LHCN-M2 (cell line): ENCODE results near the gene GAL3ST2. TPM values are rescaled to one million over a fixed set of nuclear protein-coding genes. Genes with fewer than 3 reads are reported as not detected.
"Not testable (repeated sequence)": the region's sequence is repeated elsewhere in the genome, so short reads cannot be mapped to it uniquely, and the experiment has no call there.

ENCODE experiments used
- DNase-seq: peaks from one replicate; pipeline ENCODE4 v3.0.0-alpha.2; 2012; ENCODE audit warnings: low read depth
- total RNA-seq: library from RNA; depleted of rRNA; stranded (reverse); fragments of >200 nt; gene quantifications from 2 replicates; pipeline ENCODE4 v1.2.3, GENCODE V29; 2014

Gene GAL3ST2
- total RNA-seq, 1 experiment from 2014 or later: not detected

GRCh38 chr2:241746084-241746483, 30.5 kb upstream of the GAL3ST2 start:
- no peak for DNase-seq

DNA sequence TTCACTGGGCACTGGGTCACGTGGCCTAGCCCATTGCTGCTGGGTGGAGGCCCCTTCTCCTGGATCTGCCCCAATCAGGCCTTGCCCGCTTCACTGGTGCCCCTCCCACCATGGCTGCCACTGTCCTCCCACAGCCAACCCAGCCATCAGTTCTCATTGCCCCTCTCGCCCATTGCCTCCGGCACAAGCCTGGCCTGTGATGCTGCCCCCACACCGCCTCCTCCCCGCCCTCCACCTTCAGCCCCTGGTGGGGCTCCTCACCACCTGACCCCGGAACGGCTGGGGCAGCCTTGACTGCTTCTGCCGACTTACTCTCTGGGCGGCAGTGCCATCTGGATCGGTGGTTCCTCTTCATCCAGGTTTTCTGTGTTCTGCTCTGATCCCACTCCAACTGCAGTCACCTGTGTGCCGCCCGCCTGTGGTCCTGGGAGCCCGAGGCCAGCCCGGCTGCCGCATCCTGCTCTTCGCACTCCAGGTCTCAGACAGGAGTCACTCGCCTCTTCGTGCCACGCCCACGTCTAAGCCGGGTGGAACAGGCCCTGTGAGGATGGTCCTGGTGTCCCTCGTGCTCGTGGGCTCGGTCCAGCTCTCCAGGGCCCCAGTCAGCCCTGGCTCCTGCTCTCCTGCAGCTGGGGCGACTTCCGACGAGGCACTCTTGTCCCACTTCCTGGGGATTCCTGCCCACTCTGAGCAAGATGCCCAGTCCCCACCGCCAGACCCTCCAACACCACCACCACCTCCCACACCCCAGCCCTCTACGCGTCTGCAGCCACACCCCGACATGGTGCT, 28.0 kb upstream of the GAL3ST2 start:
- DNase-seq: no peak

GRCh38 chr2:241750076-241750840, 26.4 kb upstream of the GAL3ST2 start:
- DNase-seq: no peak

DNA sequence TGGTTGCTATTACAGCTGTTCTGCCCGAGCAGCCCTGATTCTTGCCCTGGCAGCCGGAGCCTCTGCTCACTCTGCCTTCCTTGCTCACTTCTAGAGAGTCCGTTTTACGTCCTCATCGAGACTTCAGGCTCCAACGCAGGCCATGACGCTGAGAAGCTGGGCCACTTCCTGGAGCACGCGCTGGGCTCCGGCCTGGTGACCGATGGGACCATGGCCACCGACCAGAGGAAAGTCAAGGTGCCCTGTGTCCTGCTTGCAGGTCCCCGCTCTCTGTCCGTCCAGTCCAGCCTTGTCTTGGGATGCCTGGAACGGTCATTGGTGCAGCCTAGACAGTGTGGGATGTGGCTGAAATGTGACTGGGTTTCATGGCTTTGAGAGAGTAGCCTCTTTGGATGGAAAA, 25.5 kb upstream of the GAL3ST2 start:
- no peak for DNase-seq

- DNase-seq: no peak
Measured at GRCh38 chr2:241751776-241752175, 24.8 kb upstream of the GAL3ST2 start.

DNA sequence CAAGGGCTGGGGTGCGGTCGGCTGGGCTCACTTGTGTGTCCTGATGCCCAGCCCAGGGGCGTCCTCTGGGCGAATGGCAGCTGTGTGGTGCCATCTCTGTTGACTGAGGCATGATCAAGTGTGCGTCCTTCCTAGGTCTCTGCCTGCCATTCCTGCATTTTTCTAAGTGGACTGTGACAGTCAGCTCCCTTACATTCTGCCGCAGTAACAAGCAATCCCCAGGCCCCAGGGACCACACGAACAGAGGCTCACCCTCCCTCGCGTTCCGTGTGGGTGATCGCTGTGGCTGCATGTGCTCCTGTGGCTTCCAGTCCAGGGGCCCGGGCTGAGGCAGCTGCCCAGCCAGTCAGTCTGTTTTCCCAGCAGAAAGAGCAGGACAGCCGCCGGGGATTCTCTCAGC, 24.4 kb upstream of the GAL3ST2 start:
- no peak for DNase-seq

- DNase-seq: no peak
Measured at GRCh38 chr2:241752689-241753276, 23.8 kb upstream of the GAL3ST2 start.

DNA sequence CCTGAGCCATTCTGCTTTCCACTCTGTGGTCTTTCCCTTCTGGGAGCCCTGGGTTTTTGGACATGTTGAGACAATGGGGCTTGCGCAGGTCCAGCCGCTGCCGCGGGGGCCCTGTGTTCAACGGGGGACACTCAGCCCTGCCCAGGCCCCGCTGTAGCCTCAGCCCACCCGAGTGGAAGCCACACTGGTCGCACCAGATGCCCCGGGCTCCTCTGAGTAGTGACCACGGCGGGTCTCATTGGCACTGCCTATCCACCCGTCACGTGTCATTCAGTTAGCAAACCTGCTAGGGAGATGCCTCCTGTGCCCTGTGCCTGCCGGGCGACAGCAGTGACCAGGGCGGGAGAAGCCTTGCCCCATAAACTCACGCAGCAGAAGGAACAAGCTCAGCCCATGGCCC, 23.1 kb upstream of the GAL3ST2 start:
- no peak for DNase-seq

DNA sequence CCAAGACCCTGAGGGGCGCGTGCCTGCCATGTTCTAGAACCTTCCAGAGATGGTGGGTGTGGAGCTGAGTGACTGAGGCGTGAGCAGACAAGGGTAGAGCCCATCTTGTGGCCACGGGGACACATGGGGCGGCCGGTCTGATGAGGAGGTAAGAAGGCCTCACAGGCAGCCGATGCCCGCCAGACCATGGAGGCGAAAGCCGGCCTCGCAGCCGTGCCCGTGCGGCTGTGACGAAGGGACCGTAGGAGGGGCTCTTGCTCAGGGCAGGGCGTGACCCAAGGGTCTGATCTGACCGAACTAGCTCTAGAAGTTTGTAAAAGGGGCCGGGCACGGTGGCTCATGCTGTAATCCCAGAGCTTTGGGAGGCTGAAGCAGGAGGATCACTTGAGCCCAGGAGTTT, 22.6 kb upstream of the GAL3ST2 start:
- no peak for DNase-seq

GRCh38 chr2:241755166-241755565, 21.5 kb upstream of the GAL3ST2 start:
- DNase-seq: no peak

DNA sequence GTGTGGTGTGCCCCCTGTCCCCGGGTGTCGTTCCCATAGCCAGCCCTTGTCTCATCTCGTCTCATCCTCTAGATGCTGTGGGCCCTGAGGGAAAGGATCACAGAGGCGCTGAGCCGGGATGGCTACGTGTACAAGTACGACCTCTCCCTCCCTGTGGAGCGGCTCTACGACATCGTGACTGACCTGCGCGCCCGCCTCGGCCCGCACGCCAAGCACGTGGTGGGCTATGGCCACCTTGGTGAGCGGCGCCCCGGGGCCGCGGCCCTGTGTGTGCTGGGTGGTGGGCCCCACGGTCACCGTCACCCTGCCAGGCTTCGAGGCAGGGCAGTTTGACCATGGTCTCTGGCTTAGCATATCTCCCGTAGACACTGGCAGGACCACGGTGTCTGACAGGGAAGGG, 20.8 kb upstream of the GAL3ST2 start:
- no peak for DNase-seq

DNA sequence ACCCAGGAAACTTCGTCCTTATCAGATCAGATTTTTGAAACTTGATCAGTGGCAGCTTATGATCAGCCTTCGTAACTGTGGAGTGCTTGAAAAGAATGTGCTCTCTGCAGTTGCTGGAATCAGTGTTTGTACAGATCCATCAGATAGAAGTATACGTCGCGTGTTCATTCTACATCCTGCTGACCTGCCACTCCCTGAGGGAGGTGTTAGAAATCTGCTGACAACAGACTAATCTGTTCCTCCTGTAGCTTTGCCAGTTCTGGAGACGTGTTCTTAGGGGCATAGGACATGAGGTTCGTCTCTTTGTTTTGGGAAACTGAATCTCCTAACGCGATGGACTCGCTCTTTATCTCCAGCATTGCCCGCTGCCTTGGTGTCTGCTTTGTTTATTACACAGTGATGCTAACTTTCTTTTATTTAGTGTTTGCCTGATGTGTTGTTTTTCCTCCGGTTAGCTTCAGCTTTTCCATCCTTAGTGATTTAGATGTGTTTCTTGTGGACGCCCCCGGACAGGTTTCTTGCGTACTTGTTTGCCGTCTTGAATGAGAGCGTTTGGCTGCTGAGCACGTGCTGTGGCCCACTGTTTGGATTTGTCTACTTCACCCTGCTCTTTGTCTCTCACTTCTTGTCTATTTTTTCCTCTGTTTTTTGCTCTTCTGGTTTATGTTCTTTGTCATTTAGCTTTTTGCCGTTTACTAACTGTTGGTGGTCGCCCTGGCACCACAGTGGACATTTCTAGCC, 17.4 kb upstream of the GAL3ST2 start:
- DNase-seq: no peak

GRCh38 chr2:241759893-241760292, 16.7 kb upstream of the GAL3ST2 start:
- DNase-seq: not testable (repeated sequence)

DNA sequence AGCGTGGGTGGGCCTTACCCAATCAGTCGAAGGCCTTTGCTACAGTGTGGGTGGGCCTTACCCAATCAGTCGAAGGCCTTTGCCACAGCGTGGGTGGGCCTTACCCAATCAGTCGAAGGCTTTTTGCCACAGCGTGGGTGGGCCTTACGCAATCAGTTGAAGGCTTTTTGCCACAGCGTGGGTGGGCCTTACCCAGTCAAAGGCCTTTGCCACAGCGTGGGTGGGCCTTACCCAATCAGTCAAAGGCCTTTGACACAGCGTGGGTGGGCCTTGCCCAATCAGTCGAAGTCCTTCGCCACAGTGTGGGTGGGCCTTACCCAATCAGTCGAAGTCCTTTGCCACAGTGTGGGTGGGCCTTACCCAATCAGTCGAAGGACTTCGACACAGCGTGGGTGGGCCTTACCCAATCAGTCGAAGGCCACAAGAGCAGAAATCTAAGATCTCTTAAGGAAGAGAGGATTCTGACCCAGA, 16.3 kb upstream of the GAL3ST2 start:
- DNase-seq: no peak

GRCh38 chr2:241762321-241762932, 14.2 kb upstream of the GAL3ST2 start:
- DNase-seq: no peak

DNA sequence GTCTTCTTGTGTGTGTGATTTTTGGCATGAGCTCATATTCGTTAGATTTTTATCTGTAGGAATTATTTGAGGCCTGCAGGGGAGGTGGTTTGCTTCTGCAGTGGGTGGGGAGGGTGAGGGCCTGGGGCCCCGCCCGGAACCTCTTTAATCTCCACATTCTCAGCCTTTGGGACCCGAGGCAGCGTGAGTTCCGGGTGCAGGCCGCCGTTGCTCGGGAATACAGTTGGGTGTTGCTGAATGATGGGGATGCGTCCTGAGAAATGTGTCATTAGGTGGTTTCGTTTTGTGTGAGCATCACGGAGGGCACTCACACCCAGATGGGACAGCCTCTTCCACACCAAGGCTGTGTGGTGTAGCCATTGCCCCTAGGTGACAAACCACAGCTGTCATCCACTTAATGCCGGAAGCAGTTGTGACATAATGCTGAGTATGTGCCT, 13.7 kb upstream of the GAL3ST2 start:
- no peak for DNase-seq

- DNase-seq: no peak
Measured at GRCh38 chr2:241763551-241764274, 12.9 kb upstream of the GAL3ST2 start.

DNA sequence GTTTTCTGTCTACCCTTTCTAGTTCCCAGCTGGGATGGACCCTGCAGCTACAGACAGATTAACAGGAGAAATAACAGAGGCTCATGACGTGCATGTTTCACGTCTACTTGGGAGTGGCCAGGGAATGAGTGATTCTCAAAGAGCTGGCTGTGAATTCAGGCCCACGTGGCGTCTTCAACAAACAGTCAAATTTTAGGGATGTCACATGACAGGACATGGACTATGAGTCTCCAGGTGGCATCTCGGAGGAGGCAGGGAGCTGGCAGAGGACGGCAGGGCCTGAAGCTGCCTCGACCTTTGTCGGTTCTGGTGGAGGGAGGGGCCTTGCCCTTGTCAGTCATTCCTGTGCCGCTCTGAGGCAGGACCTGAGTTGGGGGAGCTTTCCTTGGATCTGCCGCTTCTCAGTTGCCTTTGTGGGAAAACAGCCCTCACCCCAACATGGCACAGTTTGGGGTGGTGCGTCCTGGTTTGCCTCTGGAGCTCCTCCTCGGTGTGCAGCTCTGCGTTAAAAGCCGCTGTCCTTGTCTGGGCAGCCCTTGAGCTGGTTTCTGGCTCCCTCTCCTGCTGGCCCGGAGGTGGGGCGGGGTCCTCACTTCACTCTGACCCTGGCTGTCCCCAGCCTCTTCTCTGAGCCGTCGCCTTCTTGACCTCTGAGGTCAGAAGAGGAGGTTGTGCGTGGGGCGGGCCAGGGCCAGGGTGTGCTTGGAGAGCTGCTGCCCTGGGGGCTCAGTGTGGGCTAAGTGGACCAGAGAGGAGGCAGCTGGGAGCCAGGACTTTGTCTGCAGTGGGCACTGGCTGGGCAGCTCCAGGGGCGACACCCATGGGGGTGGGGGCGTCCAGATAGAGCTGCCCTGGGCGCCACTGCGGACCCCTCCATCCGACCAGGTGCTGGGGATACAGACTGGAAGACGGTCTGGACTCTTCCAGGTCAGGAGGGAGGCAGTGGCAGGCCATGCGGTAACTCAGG, 12.1 kb upstream of the GAL3ST2 start:
- no peak for DNase-seq

DNA sequence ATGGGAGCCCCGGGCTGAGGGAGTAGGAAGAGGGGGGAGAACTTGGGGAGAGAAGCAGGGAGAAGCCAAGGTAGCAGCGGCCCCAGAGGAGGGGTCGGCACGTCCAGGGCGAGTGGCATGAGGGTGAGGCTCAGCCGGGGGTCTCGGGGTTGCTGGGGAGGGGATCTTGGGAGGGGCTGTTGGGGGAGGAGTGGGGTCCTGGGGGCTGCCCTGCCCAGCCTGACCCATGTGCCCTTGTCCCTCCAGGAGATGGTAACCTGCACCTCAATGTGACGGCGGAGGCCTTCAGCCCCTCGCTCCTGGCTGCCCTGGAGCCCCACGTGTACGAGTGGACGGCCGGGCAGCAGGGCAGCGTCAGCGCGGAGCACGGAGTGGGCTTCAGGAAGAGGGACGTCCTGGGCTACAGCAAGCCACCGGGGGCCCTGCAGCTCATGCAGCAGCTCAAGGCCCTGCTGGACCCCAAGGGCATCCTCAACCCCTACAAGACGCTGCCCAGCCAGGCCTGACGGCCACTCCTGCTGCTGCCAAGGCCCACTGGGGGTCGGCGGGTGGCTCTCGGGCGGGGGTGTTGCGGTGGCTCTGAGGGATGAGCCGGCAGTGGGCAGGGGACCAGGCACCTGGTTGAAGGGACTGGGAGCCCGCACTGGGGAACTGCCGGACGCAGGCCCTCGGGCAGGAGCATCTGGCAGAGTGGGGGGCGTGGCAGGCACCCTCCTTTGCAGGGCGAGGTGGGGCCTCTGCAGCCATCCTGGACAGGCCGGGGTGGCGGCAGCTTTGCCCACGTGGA, 9.0 kb upstream of the GAL3ST2 start:
- DNase-seq: no peak
